Measurements from ENCODE around the gene RARA. TPM values are rescaled to one million over a fixed set of nuclear protein-coding genes. Genes with fewer than 3 reads are reported as not detected.

The RARA gene
- total and polyA plus RNA-seq, 2 experiments from 2014 or later, result 7.4 to 15.9 TPM

- Mint-ChIP-seq H3K4me1 (peaks cover 60% of the 10 kb centered on the region), H3K9me3 (no peaks in the 10 kb centered on the region), H3K36me3 (ENCODE audit: low read depth) (no peaks in the 10 kb centered on the region; the same call in 2 of the 3 replicates), H3K27ac (no peak overlapping the region), H3K4me3 (no peak overlapping the region; the same call in 2 of the 3 replicates), H3K27me3 (ENCODE audit: insufficient read depth, low read depth, poor library complexity) (peaks cover 21% of the 10 kb centered on the region)
- no peaks in the 10 kb centered on the region for H3K36me3 ChIP-seq (ENCODE audit: insufficient read depth)
- peaks cover 50% of the 10 kb centered on the region for H3K4me1 ChIP-seq (ENCODE audit: insufficient read depth)
- H3K4me3 ChIP-seq, result no peak overlapping the region
- TF ChIP-seq, protein P1, sequence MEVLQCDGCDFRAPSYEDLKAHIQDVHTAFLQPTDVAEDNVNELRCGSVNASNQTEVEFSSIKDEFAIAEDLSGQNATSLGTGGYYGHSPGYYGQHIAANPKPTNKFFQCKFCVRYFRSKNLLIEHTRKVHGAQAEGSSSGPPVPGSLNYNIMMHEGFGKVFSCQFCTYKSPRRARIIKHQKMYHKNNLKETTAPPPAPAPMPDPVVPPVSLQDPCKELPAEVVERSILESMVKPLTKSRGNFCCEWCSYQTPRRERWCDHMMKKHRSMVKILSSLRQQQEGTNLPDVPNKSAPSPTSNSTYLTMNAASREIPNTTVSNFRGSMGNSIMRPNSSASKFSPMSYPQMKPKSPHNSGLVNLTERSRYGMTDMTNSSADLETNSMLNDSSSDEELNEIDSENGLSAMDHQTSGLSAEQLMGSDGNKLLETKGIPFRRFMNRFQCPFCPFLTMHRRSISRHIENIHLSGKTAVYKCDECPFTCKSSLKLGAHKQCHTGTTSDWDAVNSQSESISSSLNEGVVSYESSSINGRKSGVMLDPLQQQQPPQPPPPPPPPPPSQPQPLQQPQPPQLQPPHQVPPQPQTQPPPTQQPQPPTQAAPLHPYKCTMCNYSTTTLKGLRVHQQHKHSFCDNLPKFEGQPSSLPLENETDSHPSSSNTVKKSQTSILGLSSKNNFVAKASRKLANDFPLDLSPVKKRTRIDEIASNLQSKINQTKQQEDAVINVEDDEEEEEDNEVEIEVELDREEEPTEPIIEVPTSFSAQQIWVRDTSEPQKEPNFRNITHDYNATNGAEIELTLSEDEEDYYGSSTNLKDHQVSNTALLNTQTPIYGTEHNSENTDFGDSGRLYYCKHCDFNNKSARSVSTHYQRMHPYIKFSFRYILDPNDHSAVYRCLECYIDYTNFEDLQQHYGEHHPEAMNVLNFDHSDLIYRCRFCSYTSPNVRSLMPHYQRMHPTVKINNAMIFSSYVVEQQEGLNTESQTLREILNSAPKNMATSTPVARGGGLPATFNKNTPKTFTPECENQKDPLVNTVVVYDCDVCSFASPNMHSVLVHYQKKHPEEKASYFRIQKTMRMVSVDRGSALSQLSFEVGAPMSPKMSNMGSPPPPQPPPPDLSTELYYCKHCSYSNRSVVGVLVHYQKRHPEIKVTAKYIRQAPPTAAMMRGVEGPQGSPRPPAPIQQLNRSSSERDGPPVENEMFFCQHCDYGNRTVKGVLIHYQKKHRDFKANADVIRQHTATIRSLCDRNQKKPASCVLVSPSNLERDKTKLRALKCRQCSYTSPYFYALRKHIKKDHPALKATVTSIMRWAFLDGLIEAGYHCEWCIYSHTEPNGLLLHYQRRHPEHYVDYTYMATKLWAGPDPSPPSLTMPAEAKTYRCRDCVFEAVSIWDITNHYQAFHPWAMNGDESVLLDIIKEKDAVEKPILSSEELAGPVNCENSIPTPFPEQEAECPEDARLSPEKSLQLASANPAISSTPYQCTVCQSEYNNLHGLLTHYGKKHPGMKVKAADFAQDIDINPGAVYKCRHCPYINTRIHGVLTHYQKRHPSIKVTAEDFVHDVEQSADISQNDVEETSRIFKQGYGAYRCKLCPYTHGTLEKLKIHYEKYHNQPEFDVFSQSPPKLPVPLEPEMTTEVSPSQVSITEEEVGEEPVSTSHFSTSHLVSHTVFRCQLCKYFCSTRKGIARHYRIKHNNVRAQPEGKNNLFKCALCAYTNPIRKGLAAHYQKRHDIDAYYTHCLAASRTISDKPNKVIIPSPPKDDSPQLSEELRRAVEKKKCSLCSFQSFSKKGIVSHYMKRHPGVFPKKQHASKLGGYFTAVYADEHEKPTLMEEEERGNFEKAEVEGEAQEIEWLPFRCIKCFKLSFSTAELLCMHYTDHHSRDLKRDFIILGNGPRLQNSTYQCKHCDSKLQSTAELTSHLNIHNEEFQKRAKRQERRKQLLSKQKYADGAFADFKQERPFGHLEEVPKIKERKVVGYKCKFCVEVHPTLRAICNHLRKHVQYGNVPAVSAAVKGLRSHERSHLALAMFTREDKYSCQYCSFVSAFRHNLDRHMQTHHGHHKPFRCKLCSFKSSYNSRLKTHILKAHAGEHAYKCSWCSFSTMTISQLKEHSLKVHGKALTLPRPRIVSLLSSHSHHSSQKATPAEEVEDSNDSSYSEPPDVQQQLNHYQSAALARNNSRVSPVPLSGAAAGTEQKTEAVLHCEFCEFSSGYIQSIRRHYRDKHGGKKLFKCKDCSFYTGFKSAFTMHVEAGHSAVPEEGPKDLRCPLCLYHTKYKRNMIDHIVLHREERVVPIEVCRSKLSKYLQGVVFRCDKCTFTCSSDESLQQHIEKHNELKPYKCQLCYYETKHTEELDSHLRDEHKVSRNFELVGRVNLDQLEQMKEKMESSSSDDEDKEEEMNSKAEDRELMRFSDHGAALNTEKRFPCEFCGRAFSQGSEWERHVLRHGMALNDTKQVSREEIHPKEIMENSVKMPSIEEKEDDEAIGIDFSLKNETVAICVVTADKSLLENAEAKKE (CRISPR knock-in tag; IDR thresholded peaks at IDR 0.05), result no peak
- no peak for TF ChIP-seq JUNB (IDR thresholded peaks at IDR 0.05; ENCODE audit: unreplicated experiment)
- no peak for TF ChIP-seq NANOG (IDR thresholded peaks at IDR 0.05; ENCODE audit: borderline replicate concordance)
- no peak for TF ChIP-seq ETS1 (IDR thresholded peaks at IDR 0.05)
- no peak for TF ChIP-seq EZH2phosphoT487 (IDR thresholded peaks at IDR 0.05; ENCODE audit: unreplicated experiment)
- TF ChIP-seq ZNF331 (CRISPR knock-in tag; IDR thresholded peaks at IDR 0.05; ENCODE audit: low read depth), result no peak
- TF ChIP-seq, protein P2, sequence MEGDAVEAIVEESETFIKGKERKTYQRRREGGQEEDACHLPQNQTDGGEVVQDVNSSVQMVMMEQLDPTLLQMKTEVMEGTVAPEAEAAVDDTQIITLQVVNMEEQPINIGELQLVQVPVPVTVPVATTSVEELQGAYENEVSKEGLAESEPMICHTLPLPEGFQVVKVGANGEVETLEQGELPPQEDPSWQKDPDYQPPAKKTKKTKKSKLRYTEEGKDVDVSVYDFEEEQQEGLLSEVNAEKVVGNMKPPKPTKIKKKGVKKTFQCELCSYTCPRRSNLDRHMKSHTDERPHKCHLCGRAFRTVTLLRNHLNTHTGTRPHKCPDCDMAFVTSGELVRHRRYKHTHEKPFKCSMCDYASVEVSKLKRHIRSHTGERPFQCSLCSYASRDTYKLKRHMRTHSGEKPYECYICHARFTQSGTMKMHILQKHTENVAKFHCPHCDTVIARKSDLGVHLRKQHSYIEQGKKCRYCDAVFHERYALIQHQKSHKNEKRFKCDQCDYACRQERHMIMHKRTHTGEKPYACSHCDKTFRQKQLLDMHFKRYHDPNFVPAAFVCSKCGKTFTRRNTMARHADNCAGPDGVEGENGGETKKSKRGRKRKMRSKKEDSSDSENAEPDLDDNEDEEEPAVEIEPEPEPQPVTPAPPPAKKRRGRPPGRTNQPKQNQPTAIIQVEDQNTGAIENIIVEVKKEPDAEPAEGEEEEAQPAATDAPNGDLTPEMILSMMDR (conservative IDR thresholded peaks at IDR 0.05; ENCODE audit: low read depth in 2 of 2), result no peak
- no peak overlapping the region for H2AFZ ChIP-seq
- ATAC-seq (no peak), DNase-seq (ENCODE audit: low spot score) (no peak)
- H3K27ac ChIP-seq (ENCODE audit: low read depth), result no peak overlapping the region
- no peak overlapping the region for H3K4me2 ChIP-seq
- H3K79me2 ChIP-seq (replicated peaks; ENCODE audit: insufficient read depth), result no peaks in the 10 kb centered on the region
- peaks cover 6% of the 10 kb centered on the region; the same call in 1 of the 2 replicates for H4K20me1 ChIP-seq (replicated peaks; ENCODE audit: insufficient read depth)
- H3K27me3 ChIP-seq (ENCODE audit: insufficient read depth), result peaks cover 25% of the 10 kb centered on the region
- H3F3A ChIP-seq (replicated peaks; ENCODE audit: low read depth), result peaks cover 20% of the 10 kb centered on the region
- H3K9me2 ChIP-seq (ENCODE audit: insufficient read depth), result no peaks in the 10 kb centered on the region
Observed at GRCh38 chr17:40311575-40311974, 2.6 kb downstream of the RARA start.
